Measurements from ENCODE around the gene TBL2.

Gene TBL2

GRCh38 chr7:73521636-73522104, 56.7 kb downstream of the TBL2 start:
- Histone ChIP-seq H3K79me2 (ENCODE audit: low read length) (peaks cover 58% of the 10 kb centered on the region), H3K4me1 (ENCODE audit: low read length) (peaks cover 37% of the 10 kb centered on the region), H4K20me1 (ENCODE audit: insufficient read depth, low read length) (peaks cover 32% of the 10 kb centered on the region), H3K4me2 (ENCODE audit: low read length) (peak overlapping the region; percentile 96), H3K9ac (ENCODE audit: low read length) (peak overlapping the region; percentile 94), H3K9me3 (ENCODE audit: insufficient read depth, low read length) (no peaks in the 10 kb centered on the region), H2AFZ (ENCODE audit: low read depth, low read length) (no peak overlapping the region; the same call in 1 of the 2 replicates), H3K36me3 (replicated peaks; ENCODE audit: low read depth, low read length) (peaks cover 28% of the 10 kb centered on the region), H3K27me3 (ENCODE audit: low read depth, low read length) (no peaks in the 10 kb centered on the region), H3K4me3 (ENCODE audit: low read length) (peak overlapping the region; percentile 90), H3K27ac (ENCODE audit: low read length) (peak overlapping the region; percentile 80)
- TF ChIP-seq CTCF (IDR thresholded peaks at IDR 0.05; ENCODE audit: low read depth, low read length) (no peak), EZH2phosphoT487 (IDR thresholded peaks at IDR 0.05; ENCODE audit: low read depth) (no peak)

GRCh38 chr7:73520673-73521635, 57.4 kb downstream of the TBL2 start:
- Histone ChIP-seq H3K79me2 (ENCODE audit: low read length) (peaks cover 65% of the 10 kb centered on the region), H3K27ac (ENCODE audit: low read length) (peak overlapping the region; percentile 80), H3K9me3 (ENCODE audit: insufficient read depth, low read length) (no peaks in the 10 kb centered on the region), H4K20me1 (ENCODE audit: insufficient read depth, low read length) (peaks cover 32% of the 10 kb centered on the region), H3K9ac (ENCODE audit: low read length) (peak overlapping the region; percentile 94), H3K4me1 (ENCODE audit: low read length) (peaks cover 37% of the 10 kb centered on the region), H2AFZ (ENCODE audit: low read depth, low read length) (no peak overlapping the region), H3K4me2 (ENCODE audit: low read length) (peak overlapping the region; percentile 96), H3K4me3 (ENCODE audit: low read length) (peak overlapping the region; percentile 90), H3K27me3 (ENCODE audit: low read depth, low read length) (no peaks in the 10 kb centered on the region), H3K36me3 (replicated peaks; ENCODE audit: low read depth, low read length) (peaks cover 31% of the 10 kb centered on the region)
- TF ChIP-seq CTCF (IDR thresholded peaks at IDR 0.05; ENCODE audit: low read depth, low read length) (no peak), EZH2phosphoT487 (IDR thresholded peaks at IDR 0.05; ENCODE audit: low read depth) (no peak)

GRCh38 chr7:73519867-73520672, 58.3 kb downstream of the TBL2 start:
- Histone ChIP-seq H3K36me3 (replicated peaks; ENCODE audit: low read depth, low read length) (peaks cover 40% of the 10 kb centered on the region), H3K9ac (ENCODE audit: low read length) (peak overlapping the region; percentile 94)
- no peak for TF ChIP-seq EZH2phosphoT487 (IDR thresholded peaks at IDR 0.05; ENCODE audit: low read depth)
- TF ChIP-seq CTCF (IDR thresholded peaks at IDR 0.05; ENCODE audit: low read depth, low read length): no peak

More at GRCh38 chr7:73519867-73520672, 58.3 kb downstream of the TBL2 start:
- Histone ChIP-seq H3K9me3 (ENCODE audit: insufficient read depth, low read length) (no peaks in the 10 kb centered on the region), H3K27me3 (ENCODE audit: low read depth, low read length) (no peaks in the 10 kb centered on the region), H4K20me1 (ENCODE audit: insufficient read depth, low read length) (peaks cover 40% of the 10 kb centered on the region), H3K4me3 (ENCODE audit: low read length) (peak overlapping the region; percentile 90), H3K79me2 (ENCODE audit: low read length) (peaks cover 74% of the 10 kb centered on the region), H3K4me2 (ENCODE audit: low read length) (peak overlapping the region; percentile 96), H2AFZ (ENCODE audit: low read depth, low read length) (no peak overlapping the region), H3K4me1 (ENCODE audit: low read length) (peaks cover 29% of the 10 kb centered on the region), H3K27ac (ENCODE audit: low read length) (peak overlapping the region; percentile 80)
